GM21515 (cell line): ENCODE results near the gene TSHZ2.
"Not testable (repeated sequence)": the region's sequence is repeated elsewhere in the genome, so short reads cannot be mapped to it uniquely, and the experiment has no call there.

ENCODE experiments used
- ATAC-seq: cut with Tn5 transposase; IDR thresholded peaks from one replicate; pipeline ENCODE4 v1.9.1; 2021; ENCODE audit not compliant: unreplicated experiment

TSHZ2 gene

GRCh38 chr20:53522026-53522425 is 549.9 kb downstream of the TSHZ2 start:
- no peak for ATAC-seq

GRCh38 chr20:53522696-53523095 is 550.5 kb downstream of the TSHZ2 start:
- ATAC-seq, result no peak

- not testable (repeated sequence) for ATAC-seq
These were observed 551.5 kb downstream of the TSHZ2 start for GRCh38 chr20:53523615-53524014.

- ATAC-seq, result no peak
These were observed 552.6 kb downstream of the TSHZ2 start for GRCh38 chr20:53524589-53525312.

- no peak for ATAC-seq
These were observed 555.0 kb downstream of the TSHZ2 start for GRCh38 chr20:53527196-53527595.

GRCh38 chr20:53529658-53530057 is 557.5 kb downstream of the TSHZ2 start:
- ATAC-seq, result no peak

- no peak for ATAC-seq
These were observed 558.3 kb downstream of the TSHZ2 start for GRCh38 chr20:53530440-53530839.

- ATAC-seq, result not testable (repeated sequence)
These were observed 560.6 kb downstream of the TSHZ2 start for GRCh38 chr20:53532654-53533312.

- no peak for ATAC-seq
These were observed 561.3 kb downstream of the TSHZ2 start for GRCh38 chr20:53533500-53533899.

- no peak for ATAC-seq
These were observed 561.9 kb downstream of the TSHZ2 start for GRCh38 chr20:53534037-53534436.

- no peak for ATAC-seq
These were observed 563.7 kb downstream of the TSHZ2 start for GRCh38 chr20:53535878-53536277.

GRCh38 chr20:53536382-53536781 is 564.2 kb downstream of the TSHZ2 start:
- ATAC-seq, result not testable (repeated sequence)

- ATAC-seq, result no peak
These were observed 567.4 kb downstream of the TSHZ2 start for GRCh38 chr20:53539516-53539915.
